ENCODE data around the gene AKIRIN2.
"Not testable (repeated sequence)": the region's sequence is repeated elsewhere in the genome, so short reads cannot be mapped to it uniquely, and the experiment has no call there.

AKIRIN2 gene

GRCh38 chr6:87686636-87687205 lies 15.3 kb downstream of the AKIRIN2 start:
- peaks cover 9 to 24% (median 15%) of the 10 kb centered on the region in 4 experiments for H3K4me1 ChIP-seq (ENCODE audit: control extremely low read depth in 1 of 4, control insufficient read depth in 4 of 4, insufficient read depth in 4 of 4, low read length in 3 of 4)
- H3K27me3 ChIP-seq (replicated peaks in 2 of 5; ENCODE audit: control insufficient read depth in 4 of 5, insufficient read depth in 5 of 5, low read length in 4 of 5); DNase-seq; CTCF ChIA-PET; POLR2A ChIA-PET; H3K4me3 ChIP-seq (ENCODE audit: control insufficient read depth in 1 of 7, extremely low read depth in 1 of 7, insufficient read depth in 4 of 7, low read depth in 2 of 7, low read length in 6 of 7); H3K27ac ChIP-seq (ENCODE audit: insufficient read depth in 1 of 2, low read depth in 1 of 2, low read length in 2 of 2, poor library complexity in 1 of 2, severe bottlenecking in 2 of 2); H3K36me3 ChIP-seq (ENCODE audit: control insufficient read depth in 4 of 4, insufficient read depth in 4 of 4, low read length in 3 of 4); H3K9me3 ChIP-seq (ENCODE audit: control extremely low read depth in 1 of 5, control insufficient read depth in 4 of 5, insufficient read depth in 2 of 5, low read depth in 1 of 5, low read length in 4 of 5): not testable (repeated sequence)
- 95% methylated on average over 10 of the region's 11 CpGs for WGBS (ENCODE audit: insufficient coverage)

- peaks cover 0 to 14% (median 6%) of the 10 kb centered on the region in 4 experiments for H3K36me3 ChIP-seq (ENCODE audit: control insufficient read depth in 4 of 4, insufficient read depth in 4 of 4, low read length in 3 of 4)
- WGBS (ENCODE audit: insufficient coverage), result 100% methylated on average over 1 of the region's 1 CpG
- H3K27me3 ChIP-seq (replicated peaks in 2 of 5; ENCODE audit: control insufficient read depth in 4 of 5, insufficient read depth in 5 of 5, low read length in 4 of 5), result no peaks in the 10 kb centered on the region
- no peaks in the 10 kb centered on the region for H3K9me3 ChIP-seq (ENCODE audit: control extremely low read depth in 1 of 5, control insufficient read depth in 4 of 5, insufficient read depth in 2 of 5, low read depth in 1 of 5, low read length in 4 of 5)
- no peak for DNase-seq
- peaks cover 2 to 8% (median 5%) of the 10 kb centered on the region in 4 experiments for H3K4me1 ChIP-seq (ENCODE audit: control extremely low read depth in 1 of 4, control insufficient read depth in 4 of 4, insufficient read depth in 4 of 4, low read length in 3 of 4)
- no peak overlapping the region for H3K27ac ChIP-seq (ENCODE audit: insufficient read depth in 1 of 2, low read depth in 1 of 2, low read length in 2 of 2, poor library complexity in 1 of 2, severe bottlenecking in 2 of 2)
- no peak overlapping the region for H3K4me3 ChIP-seq (ENCODE audit: control insufficient read depth in 1 of 7, extremely low read depth in 1 of 7, insufficient read depth in 4 of 7, low read depth in 2 of 7, low read length in 6 of 7)
- ChIA-PET POLR2A (no interaction called here), CTCF (interaction anchor here (0.9 to 1.5 kb wide), 4 partner anchors 12 to 1186 kb away, joined by 3 to 5 read pairs (median 4); no protein-coding TSS in a partner anchor)
Measured at GRCh38 chr6:87684895-87685654, 17.0 kb downstream of the AKIRIN2 start.

- Histone ChIP-seq H3K36me3 (ENCODE audit: control insufficient read depth in 4 of 4, insufficient read depth in 4 of 4, low read length in 3 of 4) (peaks cover 2 to 18% (median 6%) of the 10 kb centered on the region in 4 experiments), H3K4me1 (ENCODE audit: control extremely low read depth in 1 of 4, control insufficient read depth in 4 of 4, insufficient read depth in 4 of 4, low read length in 3 of 4) (peaks cover 2 to 8% (median 5%) of the 10 kb centered on the region in 4 experiments), H3K4me3 (ENCODE audit: control insufficient read depth in 1 of 7, extremely low read depth in 1 of 7, insufficient read depth in 4 of 7, low read depth in 2 of 7, low read length in 6 of 7) (no peak overlapping the region), H3K27ac (ENCODE audit: insufficient read depth in 1 of 2, low read depth in 1 of 2, low read length in 2 of 2, poor library complexity in 1 of 2, severe bottlenecking in 2 of 2) (no peak overlapping the region), H3K9me3 (ENCODE audit: control extremely low read depth in 1 of 5, control insufficient read depth in 4 of 5, insufficient read depth in 2 of 5, low read depth in 1 of 5, low read length in 4 of 5) (no peaks in the 10 kb centered on the region), H3K27me3 (replicated peaks in 2 of 5; ENCODE audit: control insufficient read depth in 4 of 5, insufficient read depth in 5 of 5, low read length in 4 of 5) (no peaks in the 10 kb centered on the region)
- CTCF ChIA-PET, result interaction anchor here (0.6 to 1.5 kb wide), 3 partner anchors 9 to 476 kb away, joined by 3 to 5 read pairs (median 3); no protein-coding TSS in a partner anchor
- POLR2A ChIA-PET, result interaction anchor here (0.5 kb wide), 1 partner anchor 54 kb away, joined by 3 read pairs; no protein-coding TSS in a partner anchor
- 97% methylated on average over 3 of the region's 3 CpGs for WGBS (ENCODE audit: insufficient coverage)
- DNase-seq, result no peak
Measured at GRCh38 chr6:87683890-87684289, 18.1 kb downstream of the AKIRIN2 start.

- Histone ChIP-seq H3K4me3 (ENCODE audit: control insufficient read depth in 1 of 7, extremely low read depth in 1 of 7, insufficient read depth in 4 of 7, low read depth in 2 of 7, low read length in 6 of 7) (no peak overlapping the region), H3K36me3 (ENCODE audit: control insufficient read depth in 4 of 4, insufficient read depth in 4 of 4, low read length in 3 of 4) (peaks cover 2 to 22% (median 12%) of the 10 kb centered on the region in 4 experiments), H3K4me1 (ENCODE audit: control extremely low read depth in 1 of 4, control insufficient read depth in 4 of 4, insufficient read depth in 4 of 4, low read length in 3 of 4) (peaks cover 2 to 8% (median 5%) of the 10 kb centered on the region in 4 experiments), H3K27me3 (replicated peaks in 2 of 5; ENCODE audit: control insufficient read depth in 4 of 5, insufficient read depth in 5 of 5, low read length in 4 of 5) (no peaks in the 10 kb centered on the region), H3K9me3 (ENCODE audit: control extremely low read depth in 1 of 5, control insufficient read depth in 4 of 5, insufficient read depth in 2 of 5, low read depth in 1 of 5, low read length in 4 of 5) (no peaks in the 10 kb centered on the region), H3K27ac (ENCODE audit: insufficient read depth in 1 of 2, low read depth in 1 of 2, low read length in 2 of 2, poor library complexity in 1 of 2, severe bottlenecking in 2 of 2) (no peak overlapping the region)
- ChIA-PET CTCF (interaction anchor here (1.1 to 1.3 kb wide), 3 partner anchors 10 to 20 kb away, joined by 3 to 4 read pairs (median 3); partner anchors contain the start of gene AKIRIN2), POLR2A (no interaction called here)
- DNase-seq, result no peak
Measured at GRCh38 chr6:87682310-87682709, 19.7 kb downstream of the AKIRIN2 start.

DNA sequence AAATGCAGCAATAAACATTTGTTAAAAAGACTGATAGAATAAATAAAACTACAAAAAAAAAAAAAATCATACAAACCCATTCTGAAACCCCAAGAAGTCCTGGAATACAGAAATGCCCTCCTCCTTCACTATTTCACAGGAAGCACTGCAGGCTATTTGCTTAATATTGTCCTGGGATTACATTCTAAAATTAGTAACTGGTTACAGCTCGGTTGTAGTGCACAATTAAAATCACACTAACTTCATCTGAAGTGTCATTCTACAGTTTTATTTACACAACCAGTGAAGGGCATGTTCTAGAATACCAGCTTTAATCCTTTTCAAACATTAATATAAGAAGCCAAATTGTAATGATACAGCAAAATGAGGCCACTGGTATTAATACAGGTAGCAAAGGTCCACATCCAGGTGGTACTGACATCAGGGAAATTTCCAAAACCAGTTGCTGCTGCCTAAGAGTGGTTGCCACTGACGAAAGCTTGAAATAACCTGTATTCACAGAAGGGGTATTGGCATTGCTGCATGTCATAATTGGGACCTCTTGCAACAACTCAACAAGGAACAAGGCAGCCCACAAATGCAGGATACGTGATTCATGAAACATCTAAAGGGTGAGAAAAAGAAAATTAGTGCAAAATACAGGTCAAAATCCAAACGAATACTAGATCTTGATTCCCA lies 26.9 kb downstream of the AKIRIN2 start:
- Histone ChIP-seq H3K27ac (ENCODE audit: insufficient read depth in 1 of 2, low read depth in 1 of 2, low read length in 2 of 2, poor library complexity in 1 of 2, severe bottlenecking in 2 of 2) (no peak overlapping the region), H3K9me3 (ENCODE audit: control extremely low read depth in 1 of 5, control insufficient read depth in 4 of 5, insufficient read depth in 2 of 5, low read depth in 1 of 5, low read length in 4 of 5) (no peaks in the 10 kb centered on the region), H3K4me1 (ENCODE audit: control extremely low read depth in 1 of 4, control insufficient read depth in 4 of 4, insufficient read depth in 4 of 4, low read length in 3 of 4) (peaks cover 0 to 4% (median 0%) of the 10 kb centered on the region in 4 experiments), H3K36me3 (ENCODE audit: control insufficient read depth in 4 of 4, insufficient read depth in 4 of 4, low read length in 3 of 4) (peaks cover 15 to 43% (median 24%) of the 10 kb centered on the region in 4 experiments), H3K27me3 (replicated peaks in 2 of 5; ENCODE audit: control insufficient read depth in 4 of 5, insufficient read depth in 5 of 5, low read length in 4 of 5) (no peaks in the 10 kb centered on the region), H3K4me3 (ENCODE audit: control insufficient read depth in 1 of 7, extremely low read depth in 1 of 7, insufficient read depth in 4 of 7, low read depth in 2 of 7, low read length in 6 of 7) (no peak overlapping the region)
- ChIA-PET CTCF (interaction anchor here (1.1 kb wide), 1 partner anchor 9 kb away, joined by 3 read pairs; no protein-coding TSS in a partner anchor), POLR2A (no interaction called here)
- 97% methylated on average over 3 of the region's 4 CpGs for WGBS (ENCODE audit: insufficient coverage)
- DNase-seq, result no peak

DNA sequence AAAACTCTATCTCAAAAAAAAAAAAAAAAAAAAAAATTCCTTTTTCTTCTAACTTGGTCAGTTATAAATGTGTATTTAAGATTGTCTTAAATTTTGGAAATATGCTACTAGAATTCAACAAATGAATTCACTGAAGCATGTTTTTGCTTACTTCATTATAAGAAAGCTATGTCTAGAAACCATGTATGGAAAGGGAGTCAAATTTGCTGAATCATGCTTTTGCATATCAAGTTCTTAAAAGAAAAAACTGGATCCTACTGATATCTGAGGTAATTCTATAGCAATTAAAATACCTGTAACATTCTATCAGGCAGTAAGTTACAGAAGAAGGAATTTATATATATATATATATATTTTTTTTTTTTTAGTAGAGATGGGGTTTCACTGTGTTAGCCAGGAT lies 27.7 kb downstream of the AKIRIN2 start:
- peaks cover 0 to 4% (median under 1%) of the 10 kb centered on the region in 4 experiments for H3K4me1 ChIP-seq (ENCODE audit: control extremely low read depth in 1 of 4, control insufficient read depth in 4 of 4, insufficient read depth in 4 of 4, low read length in 3 of 4)
- H3K9me3 ChIP-seq (ENCODE audit: control extremely low read depth in 1 of 5, control insufficient read depth in 4 of 5, insufficient read depth in 2 of 5, low read depth in 1 of 5, low read length in 4 of 5), result no peaks in the 10 kb centered on the region
- POLR2A ChIA-PET, result no interaction called here
- peaks cover 15 to 47% (median 24%) of the 10 kb centered on the region in 4 experiments for H3K36me3 ChIP-seq (ENCODE audit: control insufficient read depth in 4 of 4, insufficient read depth in 4 of 4, low read length in 3 of 4)
- H3K4me3 ChIP-seq (ENCODE audit: control insufficient read depth in 1 of 7, extremely low read depth in 1 of 7, insufficient read depth in 4 of 7, low read depth in 2 of 7, low read length in 6 of 7), result no peak overlapping the region
- H3K27me3 ChIP-seq (replicated peaks in 2 of 5; ENCODE audit: control insufficient read depth in 4 of 5, insufficient read depth in 5 of 5, low read length in 4 of 5), result no peaks in the 10 kb centered on the region
- H3K27ac ChIP-seq (ENCODE audit: insufficient read depth in 1 of 2, low read depth in 1 of 2, low read length in 2 of 2, poor library complexity in 1 of 2, severe bottlenecking in 2 of 2), result no peak overlapping the region
- DNase-seq, result peak in 2 of 3 donors; percentile 22 to 39
- CTCF ChIA-PET, result interaction anchor here (1.1 kb wide), 1 partner anchor 9 kb away, joined by 3 read pairs; no protein-coding TSS in a partner anchor

Measured in common myeloid progenitor, CD34-positive (primary cell).